ENCODE data around the gene MUSTN1.

Gene MUSTN1

GRCh38 chr3:52830535-52831258 is 4.1 kb downstream of the MUSTN1 start, which contains the start of gene ITIH4:
Gene ITIH4 (minus strand): TSS chr3:52830672. CDS start chr3:52830642, 30 bp downstream.
- no peak for TF ChIP-seq CTCF (IDR thresholded peaks at IDR 0.05; ENCODE audit: low read depth, low read length, missing control alignments)
- H3K4me3 ChIP-seq (ENCODE audit: low read depth, low read length) = no peak within 1 kb of the TSS
- DNase-seq (ENCODE audit: low read depth) = no peak

- no peak for DNase-seq (ENCODE audit: low read depth)
- H3K4me3 ChIP-seq (ENCODE audit: low read depth, low read length) = no peak overlapping the region
- no peak for TF ChIP-seq CTCF (IDR thresholded peaks at IDR 0.05; ENCODE audit: low read depth, low read length, missing control alignments)
Observed at GRCh38 chr3:52829906-52830463, 4.8 kb downstream of the MUSTN1 start.

GRCh38 chr3:52829482-52829881 is 5.3 kb downstream of the MUSTN1 start:
- no peak for TF ChIP-seq CTCF (IDR thresholded peaks at IDR 0.05; ENCODE audit: low read depth, low read length, missing control alignments)
- no peak overlapping the region for H3K4me3 ChIP-seq (ENCODE audit: low read depth, low read length)
- DNase-seq (ENCODE audit: low read depth) = no peak

- DNase-seq (ENCODE audit: low read depth) = no peak
- no peak for TF ChIP-seq CTCF (IDR thresholded peaks at IDR 0.05; ENCODE audit: low read depth, low read length, missing control alignments)
- H3K4me3 ChIP-seq (ENCODE audit: low read depth, low read length) = no peak overlapping the region
Observed at GRCh38 chr3:52827866-52828376, 6.9 kb downstream of the MUSTN1 start.

GRCh38 chr3:52827441-52827840 is 7.4 kb downstream of the MUSTN1 start:
- DNase-seq (ENCODE audit: low read depth) = no peak
- no peak for TF ChIP-seq CTCF (IDR thresholded peaks at IDR 0.05; ENCODE audit: low read depth, low read length, missing control alignments)
- H3K4me3 ChIP-seq (ENCODE audit: low read depth, low read length) = no peak overlapping the region

- no peak overlapping the region for H3K4me3 ChIP-seq (ENCODE audit: low read depth, low read length)
- no peak for TF ChIP-seq CTCF (IDR thresholded peaks at IDR 0.05; ENCODE audit: low read depth, low read length, missing control alignments)
- no peak for DNase-seq (ENCODE audit: low read depth)
Observed at GRCh38 chr3:52824037-52824436, 10.8 kb downstream of the MUSTN1 start.
